T-cell (primary cell): ENCODE results near the gene MBTD1. TPM values are rescaled to one million over a fixed set of nuclear protein-coding genes. Genes with fewer than 3 reads are reported as not detected.

Source experiments
- ATAC-seq, 4 experiments: fragments of 200-7000 bp in 3 of 4; fragments of 150-1000 bp in 1 of 4; cut with Tn5 transposase; replicated peaks in 1 of 4; 1 replicate in 3 of 4; 2 replicates in 1 of 4; pipeline ENCODE4 v1.10.0; 2021; ENCODE audit warnings: moderate library complexity in 3 of 4, mild to moderate bottlenecking in 2 of 4, moderate number of reproducible peaks in 1 of 4
- CTCF ChIA-PET, 2 donors: fragments of 300-600 bp; sonication (Branson Sonifier 250); formaldehyde crosslinking; loops; one replicate each; lab custom pipeline; 2022; ENCODE audit warnings: antibody characterized with exemption in 2 of 2; lab: Charles Lee
- POLR2A ChIA-PET, 2 donors: fragments of 300-600 bp; sonication (Branson Sonifier 250); formaldehyde crosslinking; loops; one replicate each; lab custom pipeline; 2022; ENCODE audit warnings: antibody characterized with exemption in 2 of 2; lab: Charles Lee
- DNase-seq, 35 experiments: peaks; one replicate each; pipeline versions ENCODE4 v3.0.0 to v3.0.0-alpha.2; 2013 to 2023
- H3K27ac ChIP-seq: one replicate; pipeline ENCODE4 v1.5.1; 2013; ENCODE audit warnings: low read length
- H3K27me3 ChIP-seq, 2 experiments: replicated peaks in 1 of 2; 1 replicate in 1 of 2; 2 replicates in 1 of 2; pipeline versions ENCODE4 v1.6.1 to v1.7.0; 2013; ENCODE audit warnings: low read length in 1 of 2, mixed read lengths in 1 of 2; ENCODE audit not compliant: control insufficient read depth in 2 of 2, insufficient read depth in 2 of 2; ENCODE audit errors: extremely low read depth in 1 of 2
- H3K36me3 ChIP-seq, 2 donors: 1 replicate in 1 of 2; 2 replicates in 1 of 2; pipeline versions ENCODE4 v1.6.1 to v1.7.0; 2013; ENCODE audit warnings: low read length in 1 of 2; ENCODE audit not compliant: control insufficient read depth in 2 of 2, insufficient read depth in 1 of 2; ENCODE audit errors: extremely low read depth in 1 of 2
- H3K4me1 ChIP-seq, 2 experiments: 1 replicate in 1 of 2; 2 replicates in 1 of 2; pipeline versions ENCODE4 v1.6.1 to v1.7.0; 2013; ENCODE audit warnings: low read length in 2 of 2, mixed read lengths in 1 of 2; ENCODE audit not compliant: insufficient read depth in 2 of 2, control insufficient read depth in 1 of 2; ENCODE audit errors: extremely low read depth in 1 of 2
- H3K4me3 ChIP-seq, 2 donors: 1 replicate in 1 of 2; 2 replicates in 1 of 2; pipeline versions ENCODE4 v1.5.1 to v1.7.0; 2013; ENCODE audit warnings: mild to moderate bottlenecking in 2 of 2, low read length in 1 of 2, moderate library complexity in 1 of 2; ENCODE audit not compliant: control insufficient read depth in 1 of 2; ENCODE audit errors: extremely low read depth in 1 of 2
- H3K9me3 ChIP-seq: 2 replicates; pipeline ENCODE4 v1.7.0; 2013
- H3K27ac Mint-ChIP-seq, 2 donors: one replicate each; pipeline ENCODE4 v1.8.0; 2020 to 2021; ENCODE audit warnings: mild to moderate bottlenecking in 2 of 2, mixed read lengths in 2 of 2
- H3K27me3 Mint-ChIP-seq, 2 donors: one replicate each; pipeline ENCODE4 v1.8.0; 2021 to 2022; ENCODE audit warnings: mixed read lengths in 2 of 2
- H3K36me3 Mint-ChIP-seq: one replicate; pipeline ENCODE4 v1.8.0; 2021; ENCODE audit warnings: mixed read lengths
- H3K4me1 Mint-ChIP-seq, 3 donors: one replicate each; pipeline ENCODE4 v1.8.0; 2020 to 2022; ENCODE audit warnings: mixed read lengths in 3 of 3, mild to moderate bottlenecking in 1 of 3
- H3K4me3 Mint-ChIP-seq, 3 donors: one replicate each; pipeline ENCODE4 v1.8.0; 2020 to 2022; ENCODE audit warnings: mild to moderate bottlenecking in 3 of 3, mixed read lengths in 3 of 3, moderate library complexity in 3 of 3
- H3K9me3 Mint-ChIP-seq, 3 donors: one replicate each; pipeline ENCODE4 v1.8.0; 2020 to 2022; ENCODE audit warnings: mixed read lengths in 3 of 3
- WGBS: methylation state at CpG from one replicate; pipeline ENCODE4 v1.1.5; 2013; ENCODE audit warnings: missing lambda C conversion rate; ENCODE audit not compliant: insufficient coverage; 5-methylcytosine and 5-hydroxymethylcytosine counted together
- total RNA-seq, 35 experiments: library from RNA in 6 of 35; stranded (reverse) in 6 of 35; fragments of 120-200 nt in 1 of 35; gene quantifications; one replicate each; pipeline versions ENCODE4 v1.2.1 to v1.2.4 and lab custom pipeline; 2013 to 2026

MBTD1 gene
- total RNA-seq, 5 donors from 2014 or later (not counting 1 experiment from before 2014, with no cell fraction given) = 23.2 to 27.3 (median 24.7) TPM

GRCh38 chr17:51257150-51258081 is 2.4 kb downstream of the MBTD1 start:
- peaks cover 28% of the 10 kb centered on the region for H3K36me3 Mint-ChIP-seq
- ChIA-PET CTCF (interaction anchor here (0.6 to 1.0 kb wide), 5 partner anchors 13 to 104 kb away, joined by 3 to 6 read pairs (median 4); partner anchors contain the start of gene NME1 (in 2 of the 2)), POLR2A (interaction anchor here in 1 of 2 donors (0.6 kb wide), 2 partner anchors 14 to 392 kb away, joined by 3 to 4 read pairs; no protein-coding TSS in a partner anchor)
- no CpG with 5 or more reads among the region's 3 CpGs for WGBS
- Histone ChIP-seq H3K9me3 (no peaks in the 10 kb centered on the region), H3K27me3 (no peaks in the 10 kb centered on the region), H3K4me1 (peaks cover 21 to 26% of the 10 kb centered on the region in 2 experiments), H3K4me3 (no peak overlapping the region), H3K36me3 (peaks cover 0 to 13% of the 10 kb centered on the region in 2 donors), H3K27ac (no peak overlapping the region)
- H3K27ac Mint-ChIP-seq = no peak overlapping the region
- H3K9me3 Mint-ChIP-seq = no peaks in the 10 kb centered on the region
- no peak for ATAC-seq
- peaks cover 62 to 72% (median 68%) of the 10 kb centered on the region in 3 donors for H3K4me1 Mint-ChIP-seq
- no peak for DNase-seq
- H3K4me3 Mint-ChIP-seq = peak overlapping the region; percentile 60 to 91 (median 87)
- H3K27me3 Mint-ChIP-seq = no peaks in the 10 kb centered on the region

DNA sequence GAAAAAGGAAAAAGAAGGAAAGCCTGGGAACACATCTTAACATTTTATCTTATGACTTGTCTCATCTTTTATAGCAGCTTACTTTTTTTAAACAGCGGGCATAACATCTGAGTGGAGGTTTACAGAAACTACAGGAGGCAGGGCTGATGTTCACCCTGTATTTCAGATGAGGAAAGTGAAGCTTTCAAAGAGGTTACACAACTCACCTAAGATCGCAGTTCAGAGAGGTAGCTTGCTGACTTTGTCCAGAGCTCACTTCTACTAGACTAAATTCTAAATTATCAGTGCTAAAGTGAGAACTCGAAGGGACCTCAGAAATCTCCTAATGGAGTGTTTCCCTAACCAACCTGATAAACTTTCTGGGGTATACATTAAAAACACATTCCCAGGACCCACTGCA is 3.7 kb downstream of the MBTD1 start:
- H3K9me3 ChIP-seq = no peaks in the 10 kb centered on the region
- H3K4me1 Mint-ChIP-seq = peaks cover 56 to 64% (median 59%) of the 10 kb centered on the region in 3 donors
- H3K9me3 Mint-ChIP-seq = no peaks in the 10 kb centered on the region
- DNase-seq = no peak
- H3K4me3 ChIP-seq = no peak overlapping the region
- no peak overlapping the region for H3K4me3 Mint-ChIP-seq
- peaks cover 13 to 16% of the 10 kb centered on the region in 2 experiments for H3K4me1 ChIP-seq
- no CpG with 5 or more reads among the region's 3 CpGs for WGBS
- H3K27me3 Mint-ChIP-seq = no peaks in the 10 kb centered on the region
- POLR2A ChIA-PET = no interaction called here
- H3K36me3 ChIP-seq = peaks cover 5 to 13% of the 10 kb centered on the region in 2 donors
- no peaks in the 10 kb centered on the region for H3K27me3 ChIP-seq
- CTCF ChIA-PET = no interaction called here
- H3K27ac ChIP-seq = no peak overlapping the region
- no peak overlapping the region for H3K27ac Mint-ChIP-seq
- peaks cover 33% of the 10 kb centered on the region for H3K36me3 Mint-ChIP-seq
- ATAC-seq = no peak

DNA sequence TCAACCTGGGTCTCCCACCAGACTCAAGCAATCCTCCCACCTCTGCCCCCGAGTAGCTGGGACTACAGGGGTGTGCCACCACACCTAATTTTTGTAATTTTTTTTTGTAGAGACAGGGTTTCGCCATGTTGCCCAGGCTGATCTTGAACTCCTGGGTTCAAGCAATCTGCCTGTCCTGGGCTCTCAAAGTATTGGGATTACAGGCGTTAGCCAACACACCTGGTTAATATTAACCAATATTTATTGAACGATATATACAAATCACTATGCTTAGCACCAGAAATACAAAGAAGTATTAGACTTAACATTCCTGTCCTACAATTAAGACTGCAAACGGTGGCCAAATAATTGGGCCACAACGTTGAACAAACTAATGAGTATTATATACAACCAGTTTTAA is 4.2 kb downstream of the MBTD1 start:
- no peak overlapping the region for H3K27ac ChIP-seq
- DNase-seq (no peak), ATAC-seq (no peak)
- Mint-ChIP-seq H3K9me3 (no peaks in the 10 kb centered on the region), H3K4me1 (peaks cover 59 to 67% (median 62%) of the 10 kb centered on the region in 3 donors), H3K4me3 (no peak overlapping the region), H3K36me3 (peaks cover 37% of the 10 kb centered on the region), H3K27ac (no peak overlapping the region), H3K27me3 (no peaks in the 10 kb centered on the region)
- no peaks in the 10 kb centered on the region for H3K27me3 ChIP-seq
- no peak overlapping the region for H3K4me3 ChIP-seq
- H3K4me1 ChIP-seq = peaks cover 12 to 16% of the 10 kb centered on the region in 2 experiments
- peaks cover 5 to 13% of the 10 kb centered on the region in 2 donors for H3K36me3 ChIP-seq
- POLR2A ChIA-PET = no interaction called here
- CTCF ChIA-PET = no interaction called here
- no peaks in the 10 kb centered on the region for H3K9me3 ChIP-seq
- 100% methylated on average over 2 of the region's 6 CpGs for WGBS

DNA sequence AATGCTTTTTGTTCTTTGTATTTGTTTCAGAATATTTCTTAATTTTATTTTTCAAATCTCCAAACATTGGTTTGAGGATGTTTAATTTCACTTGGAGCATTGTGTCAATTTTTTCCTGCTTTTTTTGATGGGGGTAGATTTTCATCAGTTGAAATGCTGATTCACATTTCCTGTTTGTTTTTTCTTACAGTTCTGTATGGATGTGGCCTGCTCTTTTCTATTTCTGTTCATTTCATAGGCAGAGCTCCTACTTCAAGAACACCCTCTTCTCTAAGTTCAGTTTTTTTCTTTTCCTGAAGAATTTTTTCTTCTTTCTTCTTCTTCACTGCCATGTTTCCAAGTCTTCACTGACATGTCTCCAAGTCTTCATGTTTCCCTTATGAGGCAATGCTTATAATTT is 8.8 kb downstream of the MBTD1 start:
- peaks cover 30% of the 10 kb centered on the region for H3K36me3 Mint-ChIP-seq
- ATAC-seq = no peak

GRCh38 chr17:51250314-51250840 is 9.5 kb downstream of the MBTD1 start:
- peaks cover 24 to 33% (median 30%) of the 10 kb centered on the region in 3 donors for H3K4me1 Mint-ChIP-seq
- Histone ChIP-seq H3K4me1 (peaks cover 0 to 3% of the 10 kb centered on the region in 2 experiments), H3K4me3 (no peak overlapping the region), H3K27me3 (no peaks in the 10 kb centered on the region), H3K9me3 (no peaks in the 10 kb centered on the region), H3K36me3 (peaks cover 5 to 11% of the 10 kb centered on the region in 2 donors), H3K27ac (no peak overlapping the region)
- WGBS = 100% methylated on average over 2 of the region's 3 CpGs
- POLR2A ChIA-PET = no interaction called here
- no peak for ATAC-seq
- H3K27ac Mint-ChIP-seq = no peak overlapping the region
- CTCF ChIA-PET = interaction anchor here in 1 of 2 donors (0.6 kb wide), 1 partner anchor 14 kb away, joined by 4 read pairs; no protein-coding TSS in a partner anchor
- DNase-seq = no peak
- no peaks in the 10 kb centered on the region for H3K27me3 Mint-ChIP-seq
- no peaks in the 10 kb centered on the region for H3K9me3 Mint-ChIP-seq
- no peak overlapping the region for H3K4me3 Mint-ChIP-seq
- H3K36me3 Mint-ChIP-seq = peaks cover 30% of the 10 kb centered on the region

More for the DNA sequence above, 8.8 kb downstream of the MBTD1 start:
- Histone ChIP-seq H3K36me3 (peaks cover 5 to 15% of the 10 kb centered on the region in 2 donors), H3K27me3 (no peaks in the 10 kb centered on the region), H3K27ac (no peak overlapping the region), H3K4me1 (peaks cover 0 to 3% of the 10 kb centered on the region in 2 experiments), H3K4me3 (no peak overlapping the region), H3K9me3 (no peaks in the 10 kb centered on the region)
- DNase-seq = no peak
- H3K27ac Mint-ChIP-seq = no peak overlapping the region
- H3K27me3 Mint-ChIP-seq = no peaks in the 10 kb centered on the region
- peaks cover 30 to 37% (median 35%) of the 10 kb centered on the region in 3 donors for H3K4me1 Mint-ChIP-seq
- no peaks in the 10 kb centered on the region for H3K9me3 Mint-ChIP-seq
- POLR2A ChIA-PET = no interaction called here
- H3K4me3 Mint-ChIP-seq = no peak overlapping the region
- CTCF ChIA-PET = interaction anchor here in 1 of 2 donors (0.6 kb wide), 1 partner anchor 14 kb away, joined by 4 read pairs; no protein-coding TSS in a partner anchor

DNA sequence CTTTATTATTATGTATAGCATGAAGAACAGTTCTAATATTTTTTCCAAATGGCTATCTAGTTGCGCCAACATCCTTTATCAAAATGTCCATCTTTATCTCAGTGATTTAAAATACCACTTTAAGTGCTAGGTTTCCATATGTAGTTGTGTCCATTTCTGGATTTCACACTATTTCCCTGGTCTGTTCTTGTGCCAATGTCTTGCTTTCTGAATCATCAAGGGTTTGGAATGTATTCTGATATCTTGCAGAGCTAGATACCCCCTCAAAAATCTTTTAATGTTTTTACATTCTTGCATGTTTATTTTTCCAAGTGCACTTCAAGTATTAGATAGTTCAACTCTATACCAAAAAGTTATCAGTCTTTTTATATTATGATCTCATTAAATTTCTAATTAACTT is 14.3 kb downstream of the MBTD1 start:
- Mint-ChIP-seq H3K27me3 (no peaks in the 10 kb centered on the region), H3K36me3 (peaks cover 15% of the 10 kb centered on the region)
- no peaks in the 10 kb centered on the region for H3K4me1 ChIP-seq

More for the DNA sequence above, 14.3 kb downstream of the MBTD1 start:
- Mint-ChIP-seq H3K9me3 (no peaks in the 10 kb centered on the region), H3K4me1 (peaks cover 24 to 36% (median 32%) of the 10 kb centered on the region in 3 donors), H3K4me3 (no peak overlapping the region), H3K27ac (no peak overlapping the region)
- ChIA-PET POLR2A (no interaction called here), CTCF (no interaction called here)
- Histone ChIP-seq H3K27me3 (no peaks in the 10 kb centered on the region), H3K9me3 (no peaks in the 10 kb centered on the region), H3K4me3 (no peak overlapping the region), H3K36me3 (peaks cover 0 to 6% of the 10 kb centered on the region in 2 donors), H3K27ac (no peak overlapping the region)
- DNase-seq (no peak), ATAC-seq (no peak)
- no CpG with 5 or more reads among the region's 1 CpG for WGBS
